H9 (cell line): Measurements from ENCODE around the gene CXCL12. TPM values are rescaled to one million over a fixed set of nuclear protein-coding genes. Genes with fewer than 3 reads are reported as not detected.

Experiments
- DNase-seq: peaks from one replicate; pipeline ENCODE4 v3.0.0-alpha.2; 2017
- H2AFZ ChIP-seq: one replicate; pipeline ENCODE4 v1.6.1; 2013; ENCODE audit warnings: mild to moderate bottlenecking, low read length, control low read depth, moderate library complexity
- H2AK5ac ChIP-seq: 2 replicates; pipeline ENCODE4 v1.6.1; 2013; ENCODE audit warnings: low read length, control low read depth, mixed read lengths; ENCODE audit not compliant: insufficient read length
- H2BK120ac ChIP-seq: one replicate; pipeline ENCODE4 v1.6.1; 2013; ENCODE audit warnings: low read depth, mild to moderate bottlenecking, low read length, control low read depth, inconsistent platforms; ENCODE audit not compliant: poor library complexity, severe bottlenecking
- H2BK12ac ChIP-seq: 2 replicates; pipeline ENCODE4 v1.6.1; 2013; ENCODE audit warnings: low read length, control low read depth, mixed read lengths, low read depth; ENCODE audit not compliant: insufficient read length
- H2BK15ac ChIP-seq: 2 replicates; pipeline ENCODE4 v1.6.1; 2013; ENCODE audit warnings: low read depth, low read length, control low read depth
- H2BK20ac ChIP-seq: one replicate; pipeline ENCODE4 v1.6.1; 2013; ENCODE audit warnings: low read depth, mild to moderate bottlenecking, low read length, control low read depth, inconsistent platforms; ENCODE audit not compliant: poor library complexity, severe bottlenecking
- H2BK5ac ChIP-seq: 2 replicates; pipeline ENCODE4 v1.6.1; 2013; ENCODE audit warnings: low read length, control low read depth, mixed read lengths; ENCODE audit not compliant: insufficient read length
- H3K14ac ChIP-seq: 2 replicates; pipeline ENCODE4 v1.6.1; 2013; ENCODE audit warnings: low read length, control low read depth; ENCODE audit not compliant: insufficient read depth
- H3K18ac ChIP-seq: 2 replicates; pipeline ENCODE4 v1.6.1; 2013; ENCODE audit warnings: low read depth, mild to moderate bottlenecking, mixed read lengths, low read length, control low read depth; ENCODE audit not compliant: insufficient read length
- H3K23ac ChIP-seq: 2 replicates; pipeline ENCODE4 v1.6.1; 2013; ENCODE audit warnings: low read length, control low read depth, mixed read lengths, low read depth; ENCODE audit not compliant: insufficient read length
- H3K23me2 ChIP-seq: 2 replicates; pipeline ENCODE4 v1.6.1; 2013; ENCODE audit warnings: low read depth, mild to moderate bottlenecking, mixed read lengths, low read length, control low read depth; ENCODE audit not compliant: insufficient read length, poor library complexity, severe bottlenecking
- H3K27ac ChIP-seq: 2 replicates; pipeline ENCODE4 v1.5.1; 2013; ENCODE audit warnings: low read length, control low read depth, mixed read lengths, low read depth; ENCODE audit not compliant: insufficient read length
- H3K27me3 ChIP-seq: 2 replicates; pipeline ENCODE4 v1.6.1; 2013; ENCODE audit warnings: low read length, control low read depth, inconsistent platforms; ENCODE audit not compliant: insufficient read depth
- H3K4ac ChIP-seq: 2 replicates; pipeline ENCODE4 v1.6.1; 2013; ENCODE audit warnings: low read depth, mild to moderate bottlenecking, control low read depth, inconsistent platforms, low read length, moderate library complexity
- H3K4me1 ChIP-seq: 2 replicates; pipeline ENCODE4 v1.6.1; 2013; ENCODE audit warnings: low read length, control low read depth, inconsistent platforms; ENCODE audit not compliant: insufficient read depth
- H3K4me2 ChIP-seq: 2 replicates; pipeline ENCODE4 v1.6.1; 2013; ENCODE audit warnings: low read length, control low read depth, mixed read lengths; ENCODE audit not compliant: insufficient read length, insufficient read depth
- H3K56ac ChIP-seq: 2 replicates; pipeline ENCODE4 v1.6.1; 2013; ENCODE audit warnings: low read depth, mild to moderate bottlenecking, mixed read lengths, low read length, control low read depth; ENCODE audit not compliant: insufficient read length
- H3K79me1 ChIP-seq: 2 replicates; pipeline ENCODE4 v1.6.1; 2013; ENCODE audit warnings: low read depth, mild to moderate bottlenecking, moderate library complexity, low read length, control low read depth, inconsistent platforms; ENCODE audit not compliant: insufficient read depth, poor library complexity, severe bottlenecking
- H3K79me2 ChIP-seq: 2 replicates; pipeline ENCODE4 v1.6.1; 2013; ENCODE audit warnings: low read length, control low read depth, inconsistent platforms; ENCODE audit not compliant: insufficient read depth
- H3K9ac ChIP-seq: 2 replicates; pipeline ENCODE4 v1.6.1; 2013; ENCODE audit warnings: low read length, control low read depth, mixed read lengths; ENCODE audit not compliant: insufficient read length; ENCODE audit errors: extremely low read depth
- H3K9me3 ChIP-seq: one replicate; pipeline ENCODE4 v1.6.1; 2013; ENCODE audit warnings: low read depth, low read length, inconsistent platforms; ENCODE audit not compliant: control insufficient read depth
- H3T11ph ChIP-seq: one replicate; pipeline ENCODE4 v1.6.1; 2013; ENCODE audit warnings: mild to moderate bottlenecking, low read length, control low read depth, inconsistent platforms
- H4K20me1 ChIP-seq: one replicate; pipeline ENCODE4 v1.6.1; 2013; ENCODE audit not compliant: control insufficient read depth, insufficient read length, insufficient read depth
- H4K5ac ChIP-seq: 2 replicates; pipeline ENCODE4 v1.6.1; 2013; ENCODE audit warnings: low read depth, mild to moderate bottlenecking, mixed read lengths, low read length, control low read depth; ENCODE audit not compliant: insufficient read length
- H4K8ac ChIP-seq: replicated peaks from 2 replicates; pipeline ENCODE4 v1.6.1; 2013; ENCODE audit warnings: low read length, control low read depth, mixed read lengths, low read depth; ENCODE audit not compliant: insufficient read length
- H4K91ac ChIP-seq: 2 replicates; pipeline ENCODE4 v1.6.1; 2013; ENCODE audit warnings: low read depth, mild to moderate bottlenecking, moderate library complexity, mixed read lengths, low read length, control low read depth; ENCODE audit not compliant: insufficient read length
- H3K27ac Mint-ChIP-seq, 3 experiments: 2 replicates in 2 of 3; 3 replicates in 1 of 3; pipeline ENCODE4 v1.8.0; 2020 to 2021; ENCODE audit warnings: mixed read lengths in 3 of 3, mild to moderate bottlenecking in 1 of 3, moderate library complexity in 1 of 3
- H3K27me3 Mint-ChIP-seq: 2 replicates; pipeline ENCODE4 v1.8.0; 2021; ENCODE audit warnings: low read depth, mild to moderate bottlenecking, moderate library complexity, mixed read lengths
- H3K36me3 Mint-ChIP-seq, 3 experiments: 2 replicates in 2 of 3; 3 replicates in 1 of 3; pipeline ENCODE4 v1.8.0; 2020 to 2021; ENCODE audit warnings: low read depth in 3 of 3, mixed read lengths in 3 of 3; ENCODE audit not compliant: insufficient read depth in 1 of 3
- H3K4me1 Mint-ChIP-seq, 2 experiments: 2 replicates each; pipeline ENCODE4 v1.8.0; 2020; ENCODE audit warnings: mixed read lengths in 2 of 2
- H3K4me3 Mint-ChIP-seq, 2 experiments: 2 replicates in 1 of 2; 3 replicates in 1 of 2; pipeline ENCODE4 v1.8.0; 2020 to 2021; ENCODE audit warnings: mild to moderate bottlenecking in 2 of 2, mixed read lengths in 2 of 2, moderate library complexity in 1 of 2
- H3K9me3 Mint-ChIP-seq, 2 experiments: 2 replicates in 1 of 2; 3 replicates in 1 of 2; pipeline ENCODE4 v1.8.0; 2020; ENCODE audit warnings: mild to moderate bottlenecking in 2 of 2, mixed read lengths in 2 of 2, moderate library complexity in 1 of 2
- CTCF ChIP-seq: fragments of 200-600 bp; sonication (generic); conservative IDR thresholded peaks from 3 replicates; pipeline ENCODE4 v1.8.0; 2021; ENCODE audit warnings: antibody characterized with exemption, mild to moderate bottlenecking
- WGBS: extraction: QIAGEN DNeasy Blood & Tissue Kit; methylation state at CpG from one replicate; pipeline ENCODE4 v1.1.7; 2013; ENCODE audit warnings: missing lambda C conversion rate, low lambda C conversion rate, mixed read lengths; ENCODE audit not compliant: insufficient read length; ENCODE audit errors: extremely low coverage; 5-methylcytosine and 5-hydroxymethylcytosine counted together
- total RNA-seq: library from RNA; stranded (reverse); gene quantifications from 2 replicates; pipeline ENCODE4 v1.2.1, GENCODE V29; 2021

The CXCL12 gene
- total RNA-seq, 1 experiment from 2014 or later = 28.3 TPM

- Histone ChIP-seq H3K27ac (peak overlapping the region; percentile 88), H4K91ac (no peak overlapping the region), H3K4ac (no peak overlapping the region), H2BK120ac (no peak overlapping the region), H3K23me2 (no peaks in the 10 kb centered on the region), H3K4me2 (no peak overlapping the region), H3K27me3 (no peaks in the 10 kb centered on the region), H3K9me3 (no peaks in the 10 kb centered on the region), H3K79me1 (no peaks in the 10 kb centered on the region), H3K9ac (no peak overlapping the region), H2AFZ (no peak overlapping the region), H2BK20ac (no peak overlapping the region), H2BK15ac (no peak overlapping the region), H3K56ac (no peak overlapping the region), H3K18ac (no peak overlapping the region), H4K20me1 (no peaks in the 10 kb centered on the region), H4K5ac (no peak overlapping the region), H3K4me1 (peaks cover 16% of the 10 kb centered on the region; the same call in 1 of the 2 replicates), H3K79me2 (no peaks in the 10 kb centered on the region), H2BK5ac (no peak overlapping the region), H3K23ac (no peak overlapping the region), H2BK12ac (no peak overlapping the region), H2AK5ac (no peak overlapping the region), H3K14ac (no peak overlapping the region), H3T11ph (no peak overlapping the region), H4K8ac (no peak overlapping the region)
- Mint-ChIP-seq H3K36me3 (peaks cover 26 to 47% (median 36%) of the 10 kb centered on the region in 3 experiments), H3K27me3 (peaks cover 25% of the 10 kb centered on the region), H3K4me3 (no peak overlapping the region), H3K4me1 (peaks cover 56 to 59% of the 10 kb centered on the region in 2 experiments), H3K27ac (peak overlapping the region in 1 of 3 experiments; percentile 100; a peak in 2 of 7 replicates), H3K9me3 (no peaks in the 10 kb centered on the region; a peak in 1 of 5 replicates)
- no CpG with 5 or more reads among the region's 1 CpG for WGBS
- TF ChIP-seq CTCF = no peak
- DNase-seq = no peak
These were observed 15.0 kb downstream of the CXCL12 start for GRCh38 chr10:44369854-44370253.
